ENCODE results near the gene CLNK.

- no peak for TF ChIP-seq CTCF (IDR thresholded peaks at IDR 0.05)
- TF ChIP-seq POLR2A (IDR thresholded peaks at IDR 0.05): no peak
Observed at GRCh38 chr4:10655968-10656367, 28.6 kb downstream of the CLNK start.
